ENCODE measurements around the gene MET. TPM values are rescaled to one million over a fixed set of nuclear protein-coding genes. Genes with fewer than 3 reads are reported as not detected.

The MET gene
- total and polyA plus RNA-seq, 2 of the 13 experiments (the other 11 are each of a cell fraction or from before 2014, with no cell fraction given) = 21.8 to 31.5 TPM

DNA sequence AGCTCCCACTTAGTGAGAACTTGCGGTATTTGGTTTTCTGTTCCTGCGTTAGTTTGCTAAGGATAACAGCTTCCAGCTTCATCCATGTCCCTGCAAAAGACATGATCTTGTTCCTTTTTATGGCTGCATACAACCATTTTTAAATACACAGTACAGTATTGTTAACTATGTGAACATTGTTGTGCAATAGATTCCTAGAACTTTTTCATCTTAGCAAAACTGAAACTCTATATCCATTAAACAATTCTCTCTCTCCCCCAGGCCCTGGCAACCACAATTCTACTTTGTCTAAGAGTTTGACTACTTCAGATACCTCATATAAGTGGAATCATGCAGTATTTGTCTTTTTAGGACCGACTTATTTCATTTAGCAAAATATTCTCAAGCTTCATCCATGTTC is 118.0 kb downstream of the MET start (continued):
- TF ChIP-seq PRMT3 (CRISPR knock-in tag; IDR thresholded peaks at IDR 0.05; ENCODE audit: borderline replicate concordance, low read depth) (no peak), SOX13 (IDR thresholded peaks at IDR 0.05) (no peak), SOX13 (CRISPR knock-in tag; conservative IDR thresholded peaks at IDR 0.05 in 1 of 2, IDR thresholded peaks at IDR 0.05 in 1 of 2) (no peak), JUND (CRISPR knock-in tag; IDR thresholded peaks at IDR 0.05) (no peak)

DNA sequence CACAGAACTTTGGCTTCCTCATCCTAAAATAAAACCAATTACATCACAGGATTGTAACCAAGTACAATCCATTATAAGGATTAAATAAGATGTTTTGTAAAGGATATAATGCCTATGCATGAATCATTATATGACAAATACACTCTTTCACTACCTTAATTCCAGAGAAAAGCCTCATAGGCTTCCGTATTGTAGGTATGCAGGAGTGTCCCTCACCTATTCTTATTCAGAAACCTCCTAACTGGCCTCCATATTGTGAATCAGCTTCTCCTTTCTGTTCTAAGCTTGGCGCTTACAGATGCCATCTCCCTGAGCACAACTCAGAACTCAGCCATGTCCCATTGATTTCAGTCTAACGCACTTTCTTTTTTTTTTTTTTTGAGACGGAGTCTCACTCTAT is 120.8 kb downstream of the MET start:
- Histone ChIP-seq H3K9ac (ENCODE audit: insufficient read depth, low read depth, low read length) (no peak overlapping the region), H3K4me3 (replicated peaks in 1 of 3; ENCODE audit: insufficient read depth in 1 of 3, low read depth in 2 of 3, low read length in 3 of 3) (no peak overlapping the region), H3K4me1 (ENCODE audit: insufficient read depth, low read length) (peaks cover 19% of the 10 kb centered on the region), H3K27me3 (ENCODE audit: control insufficient read depth in 1 of 2, insufficient read depth in 2 of 2, low read length in 2 of 2) (no peaks in the 10 kb centered on the region), H3K9me3 (ENCODE audit: low read length) (no peaks in the 10 kb centered on the region), H3K79me2 (ENCODE audit: insufficient read depth, low read length) (no peaks in the 10 kb centered on the region), H3K36me3 (replicated peaks in 1 of 2; ENCODE audit: control insufficient read depth in 1 of 2, insufficient read depth in 2 of 2, low read length in 2 of 2) (peaks cover 0 to 14% of the 10 kb centered on the region in 2 experiments; a peak in 4 of 5 replicates), H4K20me1 (ENCODE audit: insufficient read depth, low read length) (no peaks in the 10 kb centered on the region), H3K27ac (ENCODE audit: extremely low read length, insufficient read depth, low read length) (no peak overlapping the region), H3K4me2 (ENCODE audit: low read depth, low read length) (no peak overlapping the region), H2AFZ (ENCODE audit: low read length) (no peak overlapping the region)
- ChIA-PET CTCF (ENCODE audit: low intra/inter-chr PET ratio, low total read pairs) (no interaction called here), POLR2A (no interaction called here)
- DNase-seq (ENCODE audit: low spot score) (no peak), ATAC-seq (no peak), FAIRE-seq (no peak)
- in situ Hi-C loops (cut with HindIII; ENCODE audit: extremely low pct_ligation_motif_present, low pct_unique_long_range_greater_than_20kb) = no loop called here
- WGBS (ENCODE audit: low lambda C conversion rate) = 99% methylated on average over 4 of the region's 4 CpGs
- intact Hi-C loops (cut with micrococcal nuclease; ENCODE audit: unreplicated experiment) = no loop called here
- no TSS peak for BruUV-seq (replicated peaks)
- TF ChIP-seq ZNF713 (CRISPR knock-in tag; IDR thresholded peaks at IDR 0.05) = no peak
- TF ChIP-seq, protein P1, sequence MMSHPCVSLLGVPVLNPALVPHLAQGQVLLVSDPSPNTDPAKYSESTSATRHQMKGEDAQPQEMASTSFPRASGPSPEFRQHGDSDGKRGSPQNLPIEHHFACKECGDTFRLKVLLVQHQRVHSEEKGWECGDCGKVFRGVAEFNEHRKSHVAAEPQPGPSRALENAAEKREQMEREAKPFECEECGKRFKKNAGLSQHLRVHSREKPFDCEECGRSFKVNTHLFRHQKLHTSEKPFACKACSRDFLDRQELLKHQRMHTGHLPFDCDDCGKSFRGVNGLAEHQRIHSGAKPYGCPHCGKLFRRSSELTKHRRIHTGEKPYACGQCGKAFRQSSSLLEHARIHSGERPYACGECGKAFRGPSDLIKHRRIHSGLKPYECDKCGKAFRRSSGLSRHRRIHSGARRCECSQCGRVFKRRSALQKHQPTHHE (CRISPR knock-in tag; IDR thresholded peaks at IDR 0.05; ENCODE audit: borderline replicate concordance) = no peak
- no peak for TF ChIP-seq NFYC (CRISPR knock-in tag; IDR thresholded peaks at IDR 0.05)
- TF ChIP-seq ZNF484 (CRISPR knock-in tag; IDR thresholded peaks at IDR 0.05; ENCODE audit: borderline replicate concordance, low read depth) = no peak
- TF ChIP-seq TARDBP (CRISPR knock-in tag; IDR thresholded peaks at IDR 0.05) = no peak
- TF ChIP-seq NRL (CRISPR knock-in tag; IDR thresholded peaks at IDR 0.05; ENCODE audit: borderline replicate concordance) = no peak
- TF ChIP-seq REXO4 (CRISPR knock-in tag; IDR thresholded peaks at IDR 0.05; ENCODE audit: borderline replicate concordance) = no peak
- no peak for TF ChIP-seq SP5 (CRISPR knock-in tag; IDR thresholded peaks at IDR 0.05; ENCODE audit: borderline replicate concordance, low read depth)
- no peak for TF ChIP-seq SMARCC2 (IDR thresholded peaks at IDR 0.05)
- no peak for TF ChIP-seq GABPA (IDR thresholded peaks at IDR 0.05; ENCODE audit: low read depth, low read length)
- TF ChIP-seq GABPA (CRISPR knock-in tag; IDR thresholded peaks at IDR 0.05; ENCODE audit: low read depth) = no peak

All from HepG2 (cell line).